ENCODE results near the gene RASGRF2. TPM values are rescaled to one million over a fixed set of nuclear protein-coding genes. Genes with fewer than 3 reads are reported as not detected.

Gene RASGRF2
- total and polyA plus RNA-seq, 2 of the 13 experiments (the other 11 are each of a cell fraction or from before 2014, with no cell fraction given), result 23.6 to 29.0 TPM

- Histone ChIP-seq H3K4me2 (ENCODE audit: low read depth, low read length) (no peak overlapping the region), H4K20me1 (ENCODE audit: insufficient read depth, low read length) (no peaks in the 10 kb centered on the region), H3K9me3 (ENCODE audit: low read length) (no peaks in the 10 kb centered on the region), H3K27ac (ENCODE audit: extremely low read length, insufficient read depth, low read length) (no peak overlapping the region), H2AFZ (ENCODE audit: low read length) (no peak overlapping the region), H3K27me3 (ENCODE audit: control insufficient read depth in 1 of 2, insufficient read depth in 2 of 2, low read length in 2 of 2) (no peaks in the 10 kb centered on the region), H3K4me1 (ENCODE audit: insufficient read depth, low read length) (no peaks in the 10 kb centered on the region), H3K9ac (ENCODE audit: insufficient read depth, low read depth, low read length) (no peak overlapping the region), H3K36me3 (replicated peaks in 1 of 2; ENCODE audit: control insufficient read depth in 1 of 2, insufficient read depth in 2 of 2, low read length in 2 of 2) (peaks cover 10 to 26% of the 10 kb centered on the region in 2 experiments; a peak in 4 of 5 replicates), H3K4me3 (replicated peaks in 1 of 3; ENCODE audit: insufficient read depth in 1 of 3, low read depth in 2 of 3, low read length in 3 of 3) (no peak overlapping the region), H3K79me2 (ENCODE audit: insufficient read depth, low read length) (no peaks in the 10 kb centered on the region)
- WGBS (ENCODE audit: low lambda C conversion rate), result 95% methylated on average over 3 of the region's 3 CpGs
- FAIRE-seq (no peak), DNase-seq (ENCODE audit: low spot score) (no peak), ATAC-seq (no peak)
- ChIA-PET POLR2A (no interaction called here), CTCF (ENCODE audit: low intra/inter-chr PET ratio, low total read pairs) (no interaction called here)
- BruUV-seq (replicated peaks), result no TSS peak
- TF ChIP-seq ZBED4 (CRISPR knock-in tag; IDR thresholded peaks at IDR 0.05; ENCODE audit: borderline replicate concordance), result no peak
- no peak for TF ChIP-seq ZXDC (CRISPR knock-in tag; IDR thresholded peaks at IDR 0.05)
- TF ChIP-seq NR0B2 (CRISPR knock-in tag; IDR thresholded peaks at IDR 0.05), result no peak
- no peak for TF ChIP-seq ZNF788 (CRISPR knock-in tag; IDR thresholded peaks at IDR 0.05; ENCODE audit: borderline replicate concordance)
- no peak for TF ChIP-seq ZFYVE20 (CRISPR knock-in tag; IDR thresholded peaks at IDR 0.05; ENCODE audit: borderline replicate concordance, low read depth)
- no peak for TF ChIP-seq ETV6 (CRISPR knock-in tag; conservative IDR thresholded peaks at IDR 0.05)
- TF ChIP-seq ZNF768 (CRISPR knock-in tag; IDR thresholded peaks at IDR 0.05), result no peak
- no peak for TF ChIP-seq EED (CRISPR knock-in tag; IDR thresholded peaks at IDR 0.05)
- intact Hi-C loops (cut with micrococcal nuclease; ENCODE audit: unreplicated experiment) (no loop called here), in situ Hi-C loops (cut with HindIII; ENCODE audit: extremely low pct_ligation_motif_present, low pct_unique_long_range_greater_than_20kb) (no loop called here)
Measured at GRCh38 chr5:81136557-81136956, 176.4 kb downstream of the RASGRF2 start.

Measured in HepG2 (cell line).